DOHH2 (cell line): Measurements from ENCODE around the gene UNKL.

ENCODE experiments used
- CTCF ChIP-seq: fragments of 200-600 bp; sonication (generic); IDR thresholded peaks from one replicate; pipeline ENCODE4 v1.5.1; 2014; ENCODE audit warnings: antibody characterized with exemption, mild to moderate bottlenecking, low read depth, low read length; ENCODE audit not compliant: poor library complexity, severe bottlenecking
- EZH2phosphoT487 ChIP-seq: fragments of 200-600 bp; sonication (generic); IDR thresholded peaks from 2 replicates; pipeline ENCODE4 v1.6.1; 2017; ENCODE audit warnings: borderline replicate concordance, mild to moderate bottlenecking, antibody characterized with exemption, low read length, moderate library complexity, mixed read lengths

GRCh38 chr16:1335996-1336395 lies 78.5 kb downstream of the UNKL start:
- TF ChIP-seq CTCF (peak; percentile 14), EZH2phosphoT487 (no peak)
